ENCODE data around the gene ZNF524.

The ZNF524 gene

GRCh38 chr19:55613930-55614710, 14.0 kb downstream of the ZNF524 start:
- Histone ChIP-seq H3K27ac (no peak overlapping the region), H3K4me2 (no peak overlapping the region), H3K36me3 (ENCODE audit: insufficient read depth) (no peaks in the 10 kb centered on the region), H3K9ac (no peak overlapping the region), H3K4me3 (IDR thresholded peaks at IDR 0.05; ENCODE audit: insufficient read depth, low read depth, low read length) (no peak overlapping the region), H3K27me3 (ENCODE audit: insufficient read depth, low read depth) (no peaks in the 10 kb centered on the region), H3K79me2 (ENCODE audit: insufficient read depth, low read depth) (no peaks in the 10 kb centered on the region), H4K20me1 (ENCODE audit: insufficient read depth) (no peaks in the 10 kb centered on the region), H3K4me1 (ENCODE audit: low read depth, poor library complexity, severe bottlenecking) (peaks cover 14% of the 10 kb centered on the region), H2AFZ (ENCODE audit: low read depth) (no peak overlapping the region)
- TF ChIP-seq, protein P1, sequence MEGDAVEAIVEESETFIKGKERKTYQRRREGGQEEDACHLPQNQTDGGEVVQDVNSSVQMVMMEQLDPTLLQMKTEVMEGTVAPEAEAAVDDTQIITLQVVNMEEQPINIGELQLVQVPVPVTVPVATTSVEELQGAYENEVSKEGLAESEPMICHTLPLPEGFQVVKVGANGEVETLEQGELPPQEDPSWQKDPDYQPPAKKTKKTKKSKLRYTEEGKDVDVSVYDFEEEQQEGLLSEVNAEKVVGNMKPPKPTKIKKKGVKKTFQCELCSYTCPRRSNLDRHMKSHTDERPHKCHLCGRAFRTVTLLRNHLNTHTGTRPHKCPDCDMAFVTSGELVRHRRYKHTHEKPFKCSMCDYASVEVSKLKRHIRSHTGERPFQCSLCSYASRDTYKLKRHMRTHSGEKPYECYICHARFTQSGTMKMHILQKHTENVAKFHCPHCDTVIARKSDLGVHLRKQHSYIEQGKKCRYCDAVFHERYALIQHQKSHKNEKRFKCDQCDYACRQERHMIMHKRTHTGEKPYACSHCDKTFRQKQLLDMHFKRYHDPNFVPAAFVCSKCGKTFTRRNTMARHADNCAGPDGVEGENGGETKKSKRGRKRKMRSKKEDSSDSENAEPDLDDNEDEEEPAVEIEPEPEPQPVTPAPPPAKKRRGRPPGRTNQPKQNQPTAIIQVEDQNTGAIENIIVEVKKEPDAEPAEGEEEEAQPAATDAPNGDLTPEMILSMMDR (conservative IDR thresholded peaks at IDR 0.05; ENCODE audit: low read depth, low read length) = no peak

GRCh38 chr19:55614711-55615542, 14.8 kb downstream of the ZNF524 start:
- Histone ChIP-seq H2AFZ (ENCODE audit: low read depth) (no peak overlapping the region), H3K27me3 (ENCODE audit: insufficient read depth, low read depth) (no peaks in the 10 kb centered on the region), H4K20me1 (ENCODE audit: insufficient read depth) (no peaks in the 10 kb centered on the region), H3K4me1 (ENCODE audit: low read depth, poor library complexity, severe bottlenecking) (peaks cover 14% of the 10 kb centered on the region), H3K9ac (no peak overlapping the region), H3K79me2 (ENCODE audit: insufficient read depth, low read depth) (no peaks in the 10 kb centered on the region), H3K27ac (no peak overlapping the region), H3K4me3 (IDR thresholded peaks at IDR 0.05; ENCODE audit: insufficient read depth, low read depth, low read length) (no peak overlapping the region), H3K36me3 (ENCODE audit: insufficient read depth) (no peaks in the 10 kb centered on the region), H3K4me2 (no peak overlapping the region)
- TF ChIP-seq, protein P1 (conservative IDR thresholded peaks at IDR 0.05; ENCODE audit: low read depth, low read length) = no peak

GRCh38 chr19:55615543-55616394, 15.7 kb downstream of the ZNF524 start:
- H4K20me1 ChIP-seq (ENCODE audit: insufficient read depth) = no peaks in the 10 kb centered on the region

More at GRCh38 chr19:55615543-55616394, 15.7 kb downstream of the ZNF524 start:
- H3K4me1 ChIP-seq (ENCODE audit: low read depth, poor library complexity, severe bottlenecking) = peaks cover 14% of the 10 kb centered on the region
- H3K4me2 ChIP-seq = no peak overlapping the region
- TF ChIP-seq, protein P1 (conservative IDR thresholded peaks at IDR 0.05; ENCODE audit: low read depth, low read length) = no peak
- H2AFZ ChIP-seq (ENCODE audit: low read depth) = no peak overlapping the region
- H3K9ac ChIP-seq = no peak overlapping the region
- H3K79me2 ChIP-seq (ENCODE audit: insufficient read depth, low read depth) = no peaks in the 10 kb centered on the region
- H3K27me3 ChIP-seq (ENCODE audit: insufficient read depth, low read depth) = no peaks in the 10 kb centered on the region
- H3K36me3 ChIP-seq (ENCODE audit: insufficient read depth) = no peaks in the 10 kb centered on the region
- H3K4me3 ChIP-seq (IDR thresholded peaks at IDR 0.05; ENCODE audit: insufficient read depth, low read depth, low read length) = no peak overlapping the region
- H3K27ac ChIP-seq = no peak overlapping the region

Measured in KMS-11 (cell line).